NCI-H524 treated with DMSO at 0.1 percent for 48 hours (cell line): ENCODE measurements around the gene MRM3.
"Not testable (repeated sequence)": the region's sequence is repeated elsewhere in the genome, so short reads cannot be mapped to it uniquely, and the experiment has no call there.

Experiments used
- DNase-seq: peaks from one replicate; lab custom pipeline; 2025; lab: John Stamatoyannopoulos, UW

MRM3 gene

GRCh38 chr17:781805-782731, at the start of gene MRM3, which contains the start of gene GLOD4:
MRM3 (plus strand) TSS chr17:782353; CDS start chr17:782379, 26 bp downstream.
GLOD4 (minus strand) TSS chr17:782280; CDS start chr17:782255, 25 bp downstream.
- DNase-seq: peak; percentile 37

GRCh38 chr17:732902-733720, 49.0 kb upstream of the MRM3 start:
- DNase-seq: no peak

GRCh38 chr17:733743-734142, 48.4 kb upstream of the MRM3 start:
- DNase-seq: no peak

GRCh38 chr17:737561-738113, 44.5 kb upstream of the MRM3 start:
- DNase-seq: no peak

- no peak for DNase-seq
These were observed 41.7 kb upstream of the MRM3 start for GRCh38 chr17:740240-741017.

GRCh38 chr17:742147-742793, 39.9 kb upstream of the MRM3 start:
- no peak for DNase-seq

GRCh38 chr17:743139-743538, 39.0 kb upstream of the MRM3 start:
- no peak for DNase-seq

GRCh38 chr17:744937-745336, 37.2 kb upstream of the MRM3 start:
- no peak for DNase-seq

- DNase-seq: no peak
These were observed 36.7 kb upstream of the MRM3 start for GRCh38 chr17:745406-745805.

GRCh38 chr17:746181-746580, 36.0 kb upstream of the MRM3 start:
- DNase-seq: no peak

GRCh38 chr17:746783-747629, 35.1 kb upstream of the MRM3 start:
- DNase-seq: no peak

- DNase-seq: not testable (repeated sequence)
These were observed 33.5 kb upstream of the MRM3 start for GRCh38 chr17:748604-749003.

- not testable (repeated sequence) for DNase-seq
These were observed 32.8 kb upstream of the MRM3 start for GRCh38 chr17:749359-749758.

- no peak for DNase-seq
These were observed 31.6 kb upstream of the MRM3 start for GRCh38 chr17:750431-751037.

- DNase-seq: no peak
These were observed 30.7 kb upstream of the MRM3 start for GRCh38 chr17:751269-752001.

GRCh38 chr17:752002-752619, 30.0 kb upstream of the MRM3 start, which contains the start of gene GEMIN4:
GEMIN4 (minus strand) TSS chr17:752264; CDS start chr17:752142, 122 bp downstream.
- no peak for DNase-seq

- no peak for DNase-seq
These were observed 29.4 kb upstream of the MRM3 start for GRCh38 chr17:752620-753219.

GRCh38 chr17:753418-753817, 28.7 kb upstream of the MRM3 start:
- DNase-seq: no peak
